Stimulated activated CD4-positive, alpha-beta T cell treated with anti-CD3 and anti-CD28 coated beads, TNF-alpha, amount 100 ng/mL, for 1 hour (primary cell): Measurements from ENCODE around the gene CTNNA3.

Experiments used
- DNase-seq, 3 donors: peaks; one replicate each; pipeline ENCODE4 v3.0.0-alpha.2; 2020; ENCODE audit warnings: low read depth in 3 of 3, low spot score in 1 of 3

Gene CTNNA3

GRCh38 chr10:66777665-66778064 lies 918.3 kb downstream of the CTNNA3 start:
- no peak for DNase-seq

- DNase-seq: no peak
These were observed 922.5 kb downstream of the CTNNA3 start for GRCh38 chr10:66773472-66773817.

GRCh38 chr10:66772548-66773471 lies 923.2 kb downstream of the CTNNA3 start:
- DNase-seq: no peak

- DNase-seq: no peak
These were observed 928.3 kb downstream of the CTNNA3 start for GRCh38 chr10:66767707-66768106.

GRCh38 chr10:66762218-66762729 lies 933.7 kb downstream of the CTNNA3 start:
- DNase-seq: no peak

- no peak for DNase-seq
These were observed 935.1 kb downstream of the CTNNA3 start for GRCh38 chr10:66760941-66761340.

GRCh38 chr10:66755474-66755873 lies 940.5 kb downstream of the CTNNA3 start:
- DNase-seq: no peak

GRCh38 chr10:66752714-66753113 lies 943.3 kb downstream of the CTNNA3 start:
- DNase-seq: no peak

GRCh38 chr10:66748217-66748616 lies 947.8 kb downstream of the CTNNA3 start:
- no peak for DNase-seq

GRCh38 chr10:66747451-66747850 lies 948.5 kb downstream of the CTNNA3 start:
- no peak for DNase-seq

GRCh38 chr10:66746711-66747110 lies 949.3 kb downstream of the CTNNA3 start:
- DNase-seq: no peak

GRCh38 chr10:66746246-66746645 lies 949.7 kb downstream of the CTNNA3 start:
- no peak for DNase-seq

- DNase-seq: no peak
These were observed 951.1 kb downstream of the CTNNA3 start for GRCh38 chr10:66744915-66745314.

GRCh38 chr10:66737241-66737640 lies 958.8 kb downstream of the CTNNA3 start:
- DNase-seq: no peak

- DNase-seq: no peak
These were observed 972.2 kb downstream of the CTNNA3 start for GRCh38 chr10:66723608-66724400.

GRCh38 chr10:66719483-66719882 lies 976.5 kb downstream of the CTNNA3 start:
- no peak for DNase-seq

- no peak for DNase-seq
These were observed 978.6 kb downstream of the CTNNA3 start for GRCh38 chr10:66717231-66717981.

GRCh38 chr10:66714741-66715140 lies 981.3 kb downstream of the CTNNA3 start:
- no peak for DNase-seq

GRCh38 chr10:66713387-66713786 lies 982.6 kb downstream of the CTNNA3 start:
- no peak for DNase-seq

- DNase-seq: no peak
These were observed 997.9 kb downstream of the CTNNA3 start for GRCh38 chr10:66698069-66698468.

GRCh38 chr10:66695046-66695445 lies 1000.9 kb downstream of the CTNNA3 start:
- DNase-seq: no peak
